Measurements from ENCODE around the gene ID3.

The ID3 gene, protein sequence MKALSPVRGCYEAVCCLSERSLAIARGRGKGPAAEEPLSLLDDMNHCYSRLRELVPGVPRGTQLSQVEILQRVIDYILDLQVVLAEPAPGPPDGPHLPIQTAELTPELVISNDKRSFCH

DNA sequence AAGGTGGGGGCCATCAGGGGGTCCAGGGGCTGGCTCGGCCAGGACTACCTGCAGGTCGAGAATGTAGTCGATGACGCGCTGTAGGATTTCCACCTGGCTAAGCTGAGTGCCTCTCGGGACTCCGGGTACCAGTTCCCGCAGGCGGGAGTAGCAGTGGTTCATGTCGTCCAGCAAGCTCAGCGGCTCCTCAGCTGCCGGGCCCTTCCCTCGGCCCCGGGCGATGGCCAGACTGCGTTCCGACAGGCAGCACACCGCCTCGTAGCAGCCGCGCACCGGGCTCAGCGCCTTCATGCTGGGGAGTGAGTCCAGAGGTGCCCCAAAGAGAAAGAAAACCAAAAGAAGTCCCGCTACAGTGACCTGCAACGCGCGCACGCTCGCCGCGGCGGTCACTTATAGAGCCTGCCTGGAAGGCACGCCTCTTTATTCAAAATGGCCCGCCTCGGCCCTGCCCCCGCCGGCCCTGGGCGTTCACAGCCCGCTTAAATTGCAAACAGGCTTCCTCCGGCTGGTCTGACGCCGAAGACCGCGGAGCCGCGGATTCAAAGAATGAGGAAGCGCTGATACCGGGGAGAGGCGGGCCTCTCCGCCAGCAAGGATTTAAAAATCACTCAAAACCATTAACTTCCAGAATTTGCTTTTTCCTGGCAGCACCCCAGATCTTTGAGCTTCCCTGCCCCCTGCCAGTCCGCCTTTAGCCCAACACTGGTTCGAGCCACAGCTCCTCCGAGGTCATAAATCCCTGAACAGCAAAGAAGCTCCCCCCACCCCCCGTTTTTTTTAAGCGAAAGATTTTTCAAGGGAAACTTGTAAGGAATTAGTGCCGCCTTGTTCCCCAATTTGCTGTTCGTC is at the start of gene ID3:
Gene ID3 (minus strand): TSS at position 366 of the 849 bp plus-strand sequence. CDS start 75 bp downstream, at position 291.
- peak; percentile 50 for DNase-seq (ENCODE audit: insufficient read length, low spot score)
- FAIRE-seq: no peak
- TF ChIP-seq, protein P1, sequence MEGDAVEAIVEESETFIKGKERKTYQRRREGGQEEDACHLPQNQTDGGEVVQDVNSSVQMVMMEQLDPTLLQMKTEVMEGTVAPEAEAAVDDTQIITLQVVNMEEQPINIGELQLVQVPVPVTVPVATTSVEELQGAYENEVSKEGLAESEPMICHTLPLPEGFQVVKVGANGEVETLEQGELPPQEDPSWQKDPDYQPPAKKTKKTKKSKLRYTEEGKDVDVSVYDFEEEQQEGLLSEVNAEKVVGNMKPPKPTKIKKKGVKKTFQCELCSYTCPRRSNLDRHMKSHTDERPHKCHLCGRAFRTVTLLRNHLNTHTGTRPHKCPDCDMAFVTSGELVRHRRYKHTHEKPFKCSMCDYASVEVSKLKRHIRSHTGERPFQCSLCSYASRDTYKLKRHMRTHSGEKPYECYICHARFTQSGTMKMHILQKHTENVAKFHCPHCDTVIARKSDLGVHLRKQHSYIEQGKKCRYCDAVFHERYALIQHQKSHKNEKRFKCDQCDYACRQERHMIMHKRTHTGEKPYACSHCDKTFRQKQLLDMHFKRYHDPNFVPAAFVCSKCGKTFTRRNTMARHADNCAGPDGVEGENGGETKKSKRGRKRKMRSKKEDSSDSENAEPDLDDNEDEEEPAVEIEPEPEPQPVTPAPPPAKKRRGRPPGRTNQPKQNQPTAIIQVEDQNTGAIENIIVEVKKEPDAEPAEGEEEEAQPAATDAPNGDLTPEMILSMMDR (IDR thresholded peaks at IDR 0.05; ENCODE audit: insufficient read depth, missing control alignments): no peak

DNA sequence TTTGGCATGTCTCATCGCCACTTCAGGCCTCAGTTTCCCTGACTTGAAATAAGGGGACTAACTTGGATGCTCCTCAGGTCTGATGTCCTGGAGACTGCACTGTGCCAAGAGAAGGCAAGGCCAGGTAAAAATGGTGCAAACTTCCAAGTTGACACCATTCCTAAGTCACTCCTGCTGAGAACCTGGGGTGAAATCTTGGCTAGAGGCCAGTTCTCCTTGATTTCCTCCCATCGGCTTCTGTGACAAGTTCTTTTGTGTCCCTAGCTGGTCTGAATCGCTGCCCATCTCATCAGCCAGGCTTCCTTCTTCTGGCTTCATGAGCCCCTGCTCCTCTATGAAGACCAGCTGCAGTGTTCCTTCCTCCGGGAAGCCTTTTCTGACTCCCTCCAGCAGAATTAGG is 48.6 kb upstream of the ID3 start:
- FAIRE-seq: no peak

DNA sequence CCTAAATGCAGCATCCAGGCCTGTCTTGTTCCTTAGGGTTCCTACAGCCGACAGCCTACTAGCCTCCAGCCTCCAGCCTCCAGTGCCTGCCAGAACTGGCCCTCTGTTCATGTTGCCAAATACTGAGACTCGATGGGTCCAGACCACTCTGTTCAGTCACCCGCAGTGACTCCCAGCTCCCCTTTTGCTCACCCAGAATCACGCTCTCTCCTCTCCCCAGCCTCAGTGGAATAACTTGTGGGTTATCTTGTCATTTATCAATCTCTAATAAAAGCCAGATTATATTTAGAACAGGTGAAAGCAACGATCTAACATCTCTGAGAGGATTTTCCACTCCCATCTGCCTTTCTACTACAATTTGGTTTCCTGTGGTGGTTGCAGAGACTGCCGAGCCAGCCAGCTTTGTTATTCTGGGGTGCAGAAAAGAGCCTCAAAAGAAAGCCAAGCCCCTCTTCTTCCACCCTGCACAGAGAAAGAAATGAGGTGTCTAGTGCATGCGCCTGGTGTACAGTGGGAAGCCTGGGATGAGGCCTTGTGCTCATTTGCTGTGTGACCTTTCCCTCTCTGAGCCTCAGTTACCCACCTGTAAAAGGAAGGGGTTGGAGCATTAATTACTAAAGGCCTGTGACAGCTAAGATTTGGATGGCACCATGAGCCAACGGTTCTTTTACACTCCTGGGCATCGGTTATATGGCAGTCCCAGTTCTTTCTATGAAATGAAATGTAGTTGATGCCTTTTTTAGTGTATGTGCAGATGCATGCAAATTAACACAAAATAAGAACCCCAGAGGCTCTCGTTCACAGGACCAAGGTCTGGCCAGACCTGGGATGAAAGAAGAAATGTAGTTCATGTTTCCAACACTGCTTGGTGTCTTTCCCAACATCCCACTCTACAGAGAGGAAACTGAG is 42.9 kb upstream of the ID3 start:
- DNase-seq (ENCODE audit: insufficient read length, low spot score) (no peak), FAIRE-seq (no peak)
- TF ChIP-seq, protein P1 (IDR thresholded peaks at IDR 0.05; ENCODE audit: insufficient read depth, missing control alignments): no peak

More for the DNA sequence above, 48.6 kb upstream of the ID3 start:
- no peak for DNase-seq (ENCODE audit: insufficient read length, low spot score)
- TF ChIP-seq, protein P1 (IDR thresholded peaks at IDR 0.05; ENCODE audit: insufficient read depth, missing control alignments): no peak

DNA sequence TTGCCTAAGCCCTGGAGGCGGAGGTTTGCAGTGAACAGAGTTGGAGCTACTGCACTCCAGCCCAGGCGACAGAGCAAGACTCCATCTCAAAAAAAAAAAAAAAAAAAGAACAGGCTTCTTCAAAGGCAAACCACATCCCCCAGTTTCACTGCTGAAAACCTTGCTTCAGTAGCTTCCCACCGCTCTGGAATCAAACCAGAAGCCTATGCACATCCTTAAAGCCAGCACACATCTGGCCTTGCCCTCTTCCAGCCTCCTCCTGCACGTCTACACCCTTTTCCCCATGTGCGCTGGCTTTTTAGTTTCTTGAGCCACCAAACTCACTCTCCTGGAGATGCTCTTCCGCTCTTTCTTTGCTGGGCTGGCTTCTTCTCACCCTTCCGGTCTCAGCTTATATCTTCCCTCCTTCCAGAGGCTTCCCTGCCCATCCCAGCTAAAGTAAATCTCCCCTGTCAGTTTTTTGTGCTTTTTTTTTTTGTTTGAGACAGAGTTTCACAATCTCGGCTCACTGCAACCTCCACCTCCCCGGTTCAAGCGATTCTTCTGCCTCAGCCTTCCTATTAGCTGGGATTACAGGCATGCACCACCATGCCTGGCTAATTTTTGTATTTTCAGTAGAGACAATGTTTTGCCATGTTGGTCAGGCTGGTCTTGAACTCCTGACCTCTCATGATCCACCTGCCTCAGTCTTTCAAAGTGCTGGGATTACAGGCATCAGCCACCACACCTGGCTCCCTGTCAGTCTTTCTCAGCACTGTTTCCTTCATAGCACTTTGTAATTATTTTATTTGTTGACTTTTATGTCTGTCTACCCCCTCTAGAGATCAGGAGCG is 42.0 kb upstream of the ID3 start:
- TF ChIP-seq, protein P1 (IDR thresholded peaks at IDR 0.05; ENCODE audit: insufficient read depth, missing control alignments): no peak
- no peak for FAIRE-seq
- DNase-seq (ENCODE audit: insufficient read length, low spot score): no peak

DNA sequence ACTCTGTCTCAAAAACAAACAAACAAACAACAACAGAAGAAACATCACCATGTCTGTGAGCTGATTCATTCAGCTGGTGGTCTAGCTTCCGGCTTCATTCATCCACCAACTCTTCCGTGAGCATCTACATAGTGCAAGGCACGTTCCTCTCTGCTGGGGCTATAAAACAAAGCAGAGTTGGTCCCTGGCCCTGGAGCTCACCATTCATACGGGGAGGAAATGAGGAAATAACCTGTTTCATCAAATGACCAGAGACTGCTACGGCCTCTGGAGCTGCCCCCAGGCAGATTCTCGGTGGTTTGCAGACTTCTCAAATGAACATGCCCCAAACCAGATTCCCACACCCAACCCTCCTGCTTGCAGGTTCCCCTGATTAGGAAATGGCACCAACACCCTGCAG is 41.0 kb upstream of the ID3 start:
- TF ChIP-seq, protein P1 (IDR thresholded peaks at IDR 0.05; ENCODE audit: insufficient read depth, missing control alignments): no peak
- no peak for FAIRE-seq
- no peak for DNase-seq (ENCODE audit: insufficient read length, low spot score)

DNA sequence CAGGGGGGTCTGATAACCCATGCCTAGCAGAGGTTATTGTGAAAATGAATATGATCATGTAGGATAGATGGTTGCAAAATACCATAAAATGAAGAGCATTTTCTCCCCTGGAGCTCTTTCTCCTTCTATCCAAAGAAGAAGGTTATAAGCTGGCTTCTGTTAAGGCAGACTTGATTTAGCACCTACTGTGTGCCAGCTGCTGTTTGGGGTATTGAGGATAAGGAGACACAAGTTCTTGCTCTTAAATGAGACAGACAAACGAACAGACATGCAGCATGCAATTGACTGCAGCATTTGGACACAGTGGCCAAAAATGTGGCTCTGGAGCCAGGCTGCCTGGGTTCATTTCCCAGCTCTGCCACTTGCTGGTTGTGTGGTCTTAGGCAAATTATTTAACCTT is 39.8 kb upstream of the ID3 start:
- FAIRE-seq (no peak), DNase-seq (ENCODE audit: insufficient read length, low spot score) (no peak)
- TF ChIP-seq, protein P1 (IDR thresholded peaks at IDR 0.05; ENCODE audit: insufficient read depth, missing control alignments): no peak

Measured in D721Med (cell line).